GM12801 (cell line): ENCODE measurements around the gene MAP3K5.

ENCODE experiments used
- CTCF ChIP-seq: IDR thresholded peaks from one replicate; pipeline ENCODE4 v1.5.1; 2011; ENCODE audit warnings: control low read depth; ENCODE audit not compliant: insufficient read length; ENCODE audit errors: extremely low read depth

MAP3K5 gene

GRCh38 chr6:136783495-136784270, 8.6 kb downstream of the MAP3K5 start:
- TF ChIP-seq CTCF = no peak

GRCh38 chr6:136783021-136783420, 9.3 kb downstream of the MAP3K5 start:
- no peak for TF ChIP-seq CTCF

GRCh38 chr6:136782021-136782770, 10.1 kb downstream of the MAP3K5 start:
- TF ChIP-seq CTCF = no peak

GRCh38 chr6:136780972-136781371, 11.3 kb downstream of the MAP3K5 start:
- no peak for TF ChIP-seq CTCF

- TF ChIP-seq CTCF = no peak
Observed at GRCh38 chr6:136779682-136780081, 12.6 kb downstream of the MAP3K5 start.

- TF ChIP-seq CTCF = no peak
Observed at GRCh38 chr6:136777651-136778050, 14.6 kb downstream of the MAP3K5 start.

GRCh38 chr6:136775548-136775947, 16.7 kb downstream of the MAP3K5 start:
- TF ChIP-seq CTCF = no peak
